Esophagus muscularis mucosa (tissue), 3 donors: ENCODE measurements around the gene CXXC1.

Source experiments
- CTCF ChIP-seq, 3 experiments: fragments of 200-600 bp in 2 of 3; fragments of 450-650 bp in 1 of 3; sonication (generic) in 2 of 3; IDR thresholded peaks; one replicate each; pipeline ENCODE4 v1.5.1; 2017 to 2019; ENCODE audit warnings: antibody characterized with exemption in 3 of 3, mild to moderate bottlenecking in 2 of 3, moderate library complexity in 1 of 3
- POLR2A ChIP-seq: fragments of 450-650 bp; IDR thresholded peaks from one replicate; pipeline ENCODE4 v1.6.1; 2017; ENCODE audit warnings: antibody characterized with exemption, moderate library complexity, mild to moderate bottlenecking, low read depth

- TF ChIP-seq POLR2A (no peak), CTCF (IDR thresholded peaks at IDR 0.05) (no peak)
Observed at GRCh38 chr18:50283469-50284209, 3.9 kb downstream of the CXXC1 start.
